Left lung (tissue), 10 donors: ENCODE results near the gene RUVBL2. TPM values are rescaled to one million over a fixed set of nuclear protein-coding genes. Genes with fewer than 3 reads are reported as not detected.

Experiments used
- ATAC-seq: fragments of 200-7000 bp; cut with Tn5 transposase; one replicate; pipeline ENCODE4 v1.9.1; 2020; ENCODE audit warnings: moderate library complexity
- DNase-seq, 4 donors: peaks; one replicate each; pipeline ENCODE4 v3.0.0-alpha.2; 2013 to 2020
- H3K27ac ChIP-seq, 2 donors: fragments of 200-600 bp; sonication (generic) in 1 of 2; one replicate each; pipeline versions ENCODE4 v1.5.0 to v1.8.0; 2020 to 2021
- H3K27me3 ChIP-seq, 2 donors: fragments of 200-600 bp; sonication (generic) in 1 of 2; one replicate each; pipeline versions ENCODE4 v1.5.0 to v1.8.0; 2020 to 2021
- H3K36me3 ChIP-seq, 2 donors: fragments of 200-600 bp; sonication (generic) in 1 of 2; one replicate each; pipeline versions ENCODE4 v1.5.0 to v1.8.0; 2020 to 2021
- H3K4me1 ChIP-seq, 2 donors: fragments of 200-600 bp; one replicate each; pipeline ENCODE4 v1.8.0; 2021
- H3K4me3 ChIP-seq, 2 donors: fragments of 200-600 bp; sonication (generic) in 1 of 2; one replicate each; pipeline versions ENCODE4 v1.5.0 to v1.8.0; 2020 to 2021; ENCODE audit warnings: mild to moderate bottlenecking in 1 of 2
- H3K9me3 ChIP-seq, 2 donors: fragments of 200-600 bp; sonication (generic) in 1 of 2; one replicate each; pipeline versions ENCODE4 v1.5.0 to v1.8.0; 2020 to 2021
- intact Hi-C, 2 donors: fragments of 100-400 bp; cut with DNase I; formaldehyde crosslinking; loops; one replicate each; pipeline versions ENCODE4 v1.11.2 to v1.14.2; 2022
- polyA plus RNA-seq, 6 donors: library from polyadenylated mRNA; unstranded; fragments of 120-200 nt; gene quantifications; one replicate each; pipeline ENCODE4 v1.2.1, GENCODE V29; 2013; ENCODE audit not compliant: insufficient read length in 6 of 6
- total RNA-seq, 2 donors: library from RNA; stranded (reverse); fragmentation: NEBNext Ultra II Directional; extraction: Animal tissue kit (Norgen Biotek cat#: 25700); gene quantifications; one replicate each; pipeline ENCODE4 v1.2.1, GENCODE V29; 2021
- TF ChIP-seq, protein P1 (sequence below), 2 donors: fragments of 200-600 bp; sonication (generic) in 1 of 2; IDR thresholded peaks; one replicate each; pipeline versions ENCODE4 v1.5.0 to v1.8.0; 2021; ENCODE audit warnings: antibody characterized with exemption in 2 of 2
- donor health status: DM: no; HTN: yes; CAD: no.
- donor health status: DM: no; HTN: no; CAD: no.

Gene RUVBL2
- total and polyA plus RNA-seq, 8 donors, result 46.6 to 83.7 (median 73.9) TPM

DNA sequence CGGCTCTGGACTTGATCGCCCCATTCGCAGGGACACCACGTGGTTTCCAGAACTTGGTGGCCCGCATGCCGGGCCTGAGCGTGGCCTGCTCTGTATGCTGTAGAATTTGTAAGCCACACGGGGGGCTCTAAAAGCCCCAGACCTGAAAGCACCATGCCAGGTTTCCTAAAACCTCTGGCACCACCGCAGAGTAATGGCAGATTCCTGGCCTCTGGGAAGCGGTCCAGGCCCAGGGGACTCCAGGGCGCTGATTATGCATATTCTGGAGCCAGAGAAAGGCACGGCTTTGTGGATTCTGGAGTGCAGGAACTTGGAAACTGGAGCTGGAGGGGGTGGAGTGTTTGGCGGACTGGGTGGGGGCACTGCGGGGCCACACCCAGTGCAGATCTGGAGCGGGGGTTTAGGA is 24.9 kb upstream of the RUVBL2 start:
- intact Hi-C loops, result no loop called here

DNA sequence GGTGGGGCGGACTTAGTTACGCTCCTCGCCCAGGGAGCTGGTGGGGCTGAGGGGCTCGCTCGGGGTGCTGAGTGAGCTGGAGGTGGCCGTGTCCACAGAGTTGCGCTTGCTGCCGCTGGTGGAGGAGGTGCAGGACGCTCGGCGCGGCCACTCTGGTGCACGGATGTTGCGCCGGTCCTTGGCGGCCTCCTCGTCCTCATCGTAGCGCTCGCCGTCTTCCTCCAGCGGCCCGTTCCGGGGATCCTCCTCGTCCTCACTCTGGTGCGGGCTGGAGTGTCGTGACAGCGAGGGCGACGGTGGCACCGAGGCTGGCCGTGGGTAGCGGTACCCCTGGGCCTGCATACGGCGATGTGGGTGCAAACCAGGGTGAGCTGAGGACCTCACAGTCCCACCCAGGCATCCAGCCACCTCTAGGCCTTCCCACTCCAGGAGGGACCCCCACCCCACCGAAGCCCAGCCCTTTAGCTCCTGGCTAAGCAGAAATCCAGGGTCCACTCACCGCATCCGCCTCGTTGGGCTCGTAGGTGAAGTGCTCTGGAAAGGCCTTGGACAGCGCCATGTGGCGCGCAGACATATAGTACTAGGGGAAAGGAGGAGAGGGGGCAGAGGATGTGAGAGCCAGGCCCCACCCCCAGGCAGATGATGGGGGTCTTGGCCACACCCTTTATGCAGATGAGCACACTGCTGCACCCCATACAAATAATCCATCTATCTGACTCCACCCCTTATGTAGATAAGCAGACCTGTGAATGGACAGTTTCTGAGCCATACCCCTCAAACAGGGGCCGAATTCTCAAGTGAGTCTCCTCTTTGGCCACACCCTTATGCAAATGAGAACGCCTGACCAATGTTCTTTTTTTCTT is 24.2 kb upstream of the RUVBL2 start:
- Histone ChIP-seq H3K27ac (peak overlapping the region in 1 of 2 donors; percentile 96), H3K27me3 (no peaks in the 10 kb centered on the region), H3K36me3 (peaks cover 2 to 80% of the 10 kb centered on the region in 2 donors), H3K9me3 (no peaks in the 10 kb centered on the region), H3K4me3 (no peak overlapping the region), H3K4me1 (peaks cover 3 to 45% of the 10 kb centered on the region in 2 donors)
- DNase-seq, result peak in 1 of 4 donors; percentile 84
- TF ChIP-seq, protein P1, sequence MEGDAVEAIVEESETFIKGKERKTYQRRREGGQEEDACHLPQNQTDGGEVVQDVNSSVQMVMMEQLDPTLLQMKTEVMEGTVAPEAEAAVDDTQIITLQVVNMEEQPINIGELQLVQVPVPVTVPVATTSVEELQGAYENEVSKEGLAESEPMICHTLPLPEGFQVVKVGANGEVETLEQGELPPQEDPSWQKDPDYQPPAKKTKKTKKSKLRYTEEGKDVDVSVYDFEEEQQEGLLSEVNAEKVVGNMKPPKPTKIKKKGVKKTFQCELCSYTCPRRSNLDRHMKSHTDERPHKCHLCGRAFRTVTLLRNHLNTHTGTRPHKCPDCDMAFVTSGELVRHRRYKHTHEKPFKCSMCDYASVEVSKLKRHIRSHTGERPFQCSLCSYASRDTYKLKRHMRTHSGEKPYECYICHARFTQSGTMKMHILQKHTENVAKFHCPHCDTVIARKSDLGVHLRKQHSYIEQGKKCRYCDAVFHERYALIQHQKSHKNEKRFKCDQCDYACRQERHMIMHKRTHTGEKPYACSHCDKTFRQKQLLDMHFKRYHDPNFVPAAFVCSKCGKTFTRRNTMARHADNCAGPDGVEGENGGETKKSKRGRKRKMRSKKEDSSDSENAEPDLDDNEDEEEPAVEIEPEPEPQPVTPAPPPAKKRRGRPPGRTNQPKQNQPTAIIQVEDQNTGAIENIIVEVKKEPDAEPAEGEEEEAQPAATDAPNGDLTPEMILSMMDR (IDR thresholded peaks at IDR 0.05), result no peak
- no peak for ATAC-seq
- intact Hi-C loops, result no loop called here

More for the DNA sequence above, 24.9 kb upstream of the RUVBL2 start:
- Histone ChIP-seq H3K27ac (peak overlapping the region; percentile 96 to 97), H3K9me3 (no peaks in the 10 kb centered on the region), H3K27me3 (no peaks in the 10 kb centered on the region), H3K4me1 (peaks cover 7 to 52% of the 10 kb centered on the region in 2 donors), H3K36me3 (peaks cover 2 to 73% of the 10 kb centered on the region in 2 donors), H3K4me3 (no peak overlapping the region)
- TF ChIP-seq, protein P1 (IDR thresholded peaks at IDR 0.05), result no peak
- DNase-seq, result no peak
- ATAC-seq, result no peak

DNA sequence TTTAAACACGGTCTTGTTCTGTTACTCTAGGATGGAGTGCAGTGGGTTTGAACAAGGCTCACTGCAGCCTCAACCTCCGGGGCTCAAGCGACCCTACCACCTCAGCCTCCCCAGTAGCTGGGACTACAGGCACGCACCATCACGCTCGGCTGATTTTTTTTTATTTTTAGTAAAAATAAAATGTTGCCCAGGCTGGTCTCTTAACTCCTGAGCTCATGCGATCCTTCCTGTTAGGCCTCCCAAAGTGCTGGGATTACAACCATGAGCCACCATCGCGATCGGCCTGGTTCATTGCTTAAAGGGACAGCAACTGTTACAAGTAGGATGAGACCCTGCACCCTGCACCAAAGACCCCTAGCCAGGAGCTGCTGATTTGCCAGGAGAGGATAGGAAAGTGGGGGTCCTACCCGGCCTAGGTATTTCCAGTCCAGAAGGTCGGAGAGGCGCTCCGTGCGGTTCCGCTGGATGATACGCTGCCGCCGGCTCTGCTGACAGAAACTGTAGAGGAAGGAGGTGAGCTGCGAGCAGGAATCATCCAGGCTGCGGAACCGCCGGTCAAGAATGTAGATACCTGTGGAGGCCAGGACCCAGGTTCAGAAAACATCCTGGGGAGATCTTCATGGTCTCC is 23.4 kb upstream of the RUVBL2 start:
- peaks cover 2 to 88% of the 10 kb centered on the region in 2 donors for H3K36me3 ChIP-seq
- TF ChIP-seq, protein P1 (IDR thresholded peaks at IDR 0.05), result no peak
- intact Hi-C loops, result no loop called here
- no peaks in the 10 kb centered on the region for H3K9me3 ChIP-seq
- DNase-seq (no peak), ATAC-seq (no peak)
- peak overlapping the region in 1 of 2 donors; percentile 41 for H3K27ac ChIP-seq
- no peaks in the 10 kb centered on the region for H3K27me3 ChIP-seq
- peaks cover 0 to 41% of the 10 kb centered on the region in 2 donors for H3K4me1 ChIP-seq
- no peak overlapping the region for H3K4me3 ChIP-seq

DNA sequence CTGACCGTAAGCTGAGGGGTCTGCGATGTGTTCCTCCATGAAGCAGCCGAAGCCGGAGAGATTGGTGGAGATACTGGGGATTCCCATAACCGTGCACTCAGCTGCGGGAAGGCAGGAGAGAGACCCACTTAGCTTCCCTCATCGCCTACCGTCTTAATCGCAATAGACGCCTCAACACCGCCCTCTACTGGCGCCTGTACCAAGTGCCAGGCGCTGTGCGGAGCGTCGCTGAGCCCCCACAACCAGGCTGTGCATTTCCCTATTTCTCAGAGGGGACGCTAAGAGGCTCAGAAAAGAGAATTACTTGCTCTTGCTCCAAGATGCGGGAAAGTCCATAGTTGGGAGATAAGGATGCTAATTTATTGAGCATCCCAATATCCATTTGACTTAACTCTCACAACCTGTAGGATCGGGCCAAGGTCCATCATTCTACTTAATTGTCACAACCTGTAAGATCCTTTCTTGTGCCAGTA is 22.7 kb upstream of the RUVBL2 start:
- H3K4me3 ChIP-seq, result no peak overlapping the region
- H3K27me3 ChIP-seq, result no peaks in the 10 kb centered on the region
- peaks cover 0 to 41% of the 10 kb centered on the region in 2 donors for H3K4me1 ChIP-seq
- peak; percentile 61 for ATAC-seq
- intact Hi-C loops, result no loop called here
- H3K27ac ChIP-seq, result peak overlapping the region in 1 of 2 donors; percentile 41
- TF ChIP-seq, protein P1 (IDR thresholded peaks at IDR 0.05), result peak; percentile 86 to 94
- peaks cover 2 to 85% of the 10 kb centered on the region in 2 donors for H3K36me3 ChIP-seq
- H3K9me3 ChIP-seq, result no peaks in the 10 kb centered on the region
- DNase-seq, result peak in 3 of 4 donors; percentile 84 to 93 (median 87)
